Urinary bladder (tissue), 4 donors: ENCODE data around the gene APOL6. TPM values are rescaled to one million over a fixed set of nuclear protein-coding genes. Genes with fewer than 3 reads are reported as not detected.
"Not testable (repeated sequence)": the region's sequence is repeated elsewhere in the genome, so short reads cannot be mapped to it uniquely, and the experiment has no call there.

Experiments used
- DNase-seq: peaks from one replicate; pipeline ENCODE4 v3.0.0-alpha.2; 2015; ENCODE audit errors: extremely low spot score
- H3K27ac ChIP-seq: one replicate; pipeline ENCODE4 v1.5.1; 2013; ENCODE audit warnings: low read depth, mild to moderate bottlenecking, moderate library complexity
- H3K36me3 ChIP-seq: one replicate; pipeline ENCODE4 v1.6.1; 2013; ENCODE audit warnings: mild to moderate bottlenecking, moderate library complexity; ENCODE audit not compliant: insufficient read depth
- H3K4me1 ChIP-seq: one replicate; pipeline ENCODE4 v1.6.1; 2013; ENCODE audit warnings: mild to moderate bottlenecking, moderate library complexity; ENCODE audit not compliant: insufficient read depth
- H3K4me3 ChIP-seq: one replicate; pipeline ENCODE4 v1.5.1; 2013; ENCODE audit warnings: low read depth, low read length
- WGBS: extraction: QIAGEN DNeasy Blood & Tissue Kit; methylation state at CpG from one replicate; pipeline ENCODE4 v1.1.7; 2013; 5-methylcytosine and 5-hydroxymethylcytosine counted together
- polyA plus RNA-seq: library from polyadenylated mRNA; stranded (reverse); fragments of 200-250 nt; gene quantifications from one replicate; pipeline ENCODE4 v1.2.3, GENCODE V29; 2013
- total RNA-seq: library from RNA; depleted of rRNA; stranded (reverse); fragments of >200 nt; gene quantifications from one replicate; pipeline ENCODE4 v1.2.3, GENCODE V29; 2014
- donor health status: healthy with polysubstance abuse.
- donor health status: healthy.

Gene APOL6
- total and polyA plus RNA-seq, 2 donors, result 7.0 to 23.6 TPM

- H3K4me1 ChIP-seq, result no peaks in the 10 kb centered on the region
- no peak overlapping the region for H3K4me3 ChIP-seq
- peaks cover 2% of the 10 kb centered on the region for H3K36me3 ChIP-seq
- no peak overlapping the region for H3K27ac ChIP-seq
- DNase-seq, result no peak
- 62% methylated on average over 5 of the region's 5 CpGs for WGBS
These were observed 9.5 kb downstream of the APOL6 start for GRCh38 chr22:35657571-35658312.

- Histone ChIP-seq H3K27ac (no peak overlapping the region), H3K4me1 (no peaks in the 10 kb centered on the region), H3K36me3 (peaks cover 2% of the 10 kb centered on the region), H3K4me3 (no peak overlapping the region)
- DNase-seq, result no peak
- WGBS, result 91% methylated on average over 2 of the region's 2 CpGs
These were observed 12.3 kb downstream of the APOL6 start for GRCh38 chr22:35660291-35661127.

GRCh38 chr22:35661464-35661863, 13.2 kb downstream of the APOL6 start:
- DNase-seq, result no peak
- Histone ChIP-seq H3K4me1 (no peaks in the 10 kb centered on the region), H3K4me3 (no peak overlapping the region), H3K27ac (no peak overlapping the region), H3K36me3 (peaks cover 2% of the 10 kb centered on the region)
- 80% methylated on average over 2 of the region's 2 CpGs for WGBS

- 73% methylated on average over 2 of the region's 2 CpGs for WGBS
- Histone ChIP-seq H3K4me3 (no peak overlapping the region), H3K36me3 (peaks cover 2% of the 10 kb centered on the region), H3K27ac (peak overlapping the region; percentile 77), H3K4me1 (no peaks in the 10 kb centered on the region)
- no peak for DNase-seq
These were observed 14.7 kb downstream of the APOL6 start for GRCh38 chr22:35662914-35663313.

GRCh38 chr22:35663371-35663770, 15.1 kb downstream of the APOL6 start:
- DNase-seq, result no peak
- Histone ChIP-seq H3K4me3 (no peak overlapping the region), H3K36me3 (peaks cover 2% of the 10 kb centered on the region), H3K27ac (peak overlapping the region; percentile 77), H3K4me1 (no peaks in the 10 kb centered on the region)
- WGBS, result 51% methylated on average over 3 of the region's 3 CpGs

- Histone ChIP-seq H3K4me1 (no peaks in the 10 kb centered on the region), H3K4me3 (no peak overlapping the region), H3K27ac (no peak overlapping the region), H3K36me3 (no peaks in the 10 kb centered on the region)
- WGBS, result 98% methylated on average over 5 of the region's 5 CpGs
- DNase-seq, result no peak
These were observed 16.8 kb downstream of the APOL6 start for GRCh38 chr22:35664955-35665587.

- not testable (repeated sequence) for DNase-seq, H3K27ac ChIP-seq, H3K4me1 ChIP-seq, H3K36me3 ChIP-seq, H3K4me3 ChIP-seq
- 85% methylated on average over 1 of the region's 1 CpG for WGBS
These were observed 18.5 kb downstream of the APOL6 start for GRCh38 chr22:35666699-35667098.

- H3K4me1 ChIP-seq, result no peaks in the 10 kb centered on the region
- no peak overlapping the region for H3K27ac ChIP-seq
- H3K4me3 ChIP-seq, result no peak overlapping the region
- no peak for DNase-seq
- H3K36me3 ChIP-seq, result no peaks in the 10 kb centered on the region
These were observed 26.1 kb downstream of the APOL6 start for GRCh38 chr22:35674335-35674734.

- not testable (repeated sequence) for H3K4me3 ChIP-seq, DNase-seq, H3K4me1 ChIP-seq, H3K27ac ChIP-seq, H3K36me3 ChIP-seq
- 43% methylated on average over 1 of the region's 1 CpG for WGBS
These were observed 27.8 kb downstream of the APOL6 start for GRCh38 chr22:35676065-35676464.

- no peak for DNase-seq
- H3K4me3 ChIP-seq, result no peak overlapping the region
- H3K27ac ChIP-seq, result no peak overlapping the region
- H3K36me3 ChIP-seq, result no peaks in the 10 kb centered on the region
- WGBS, result 76% methylated on average over 7 of the region's 7 CpGs
- H3K4me1 ChIP-seq, result no peaks in the 10 kb centered on the region
These were observed 29.4 kb downstream of the APOL6 start for GRCh38 chr22:35677460-35678187.

- Histone ChIP-seq H3K4me1 (no peaks in the 10 kb centered on the region), H3K36me3 (no peaks in the 10 kb centered on the region), H3K4me3 (no peak overlapping the region), H3K27ac (no peak overlapping the region)
- WGBS, result 81% methylated on average over 2 of the region's 2 CpGs
- DNase-seq, result no peak
These were observed 30.6 kb downstream of the APOL6 start for GRCh38 chr22:35678836-35679235.

GRCh38 chr22:35679492-35679891, 31.2 kb downstream of the APOL6 start:
- H3K36me3 ChIP-seq, H3K27ac ChIP-seq: not testable (repeated sequence)
- WGBS, result 61% methylated on average over 4 of the region's 4 CpGs

GRCh38 chr22:35681454-35682052, 33.3 kb downstream of the APOL6 start:
- 91% methylated on average over 4 of the region's 4 CpGs for WGBS
- H3K4me1 ChIP-seq, result no peaks in the 10 kb centered on the region
- no peaks in the 10 kb centered on the region for H3K36me3 ChIP-seq
- H3K4me3 ChIP-seq, result no peak overlapping the region
- no peak overlapping the region for H3K27ac ChIP-seq
- DNase-seq, result no peak

More at GRCh38 chr22:35679492-35679891, 31.2 kb downstream of the APOL6 start:
- not testable (repeated sequence) for H3K4me3 ChIP-seq, H3K4me1 ChIP-seq, DNase-seq
